HG02763 (cell line): Measurements from ENCODE around the gene DCBLD2.
"Not testable (repeated sequence)": the region's sequence is repeated elsewhere in the genome, so short reads cannot be mapped to it uniquely, and the experiment has no call there.

Experiments
- ATAC-seq: cut with Tn5 transposase; IDR thresholded peaks from one replicate; pipeline ENCODE4 v1.9.1; 2021; ENCODE audit warnings: mild to moderate bottlenecking, moderate library complexity; ENCODE audit not compliant: unreplicated experiment

DCBLD2 gene

GRCh38 chr3:98893740-98894139 lies 7.8 kb downstream of the DCBLD2 start:
- no peak for ATAC-seq

- ATAC-seq, result no peak
Observed at GRCh38 chr3:98892263-98892662, 9.2 kb downstream of the DCBLD2 start.

GRCh38 chr3:98890965-98891910 lies 10.3 kb downstream of the DCBLD2 start:
- ATAC-seq, result no peak

- no peak for ATAC-seq
Observed at GRCh38 chr3:98890181-98890835, 11.2 kb downstream of the DCBLD2 start.

GRCh38 chr3:98887684-98888083 lies 13.8 kb downstream of the DCBLD2 start:
- no peak for ATAC-seq

GRCh38 chr3:98886525-98886924 lies 15.0 kb downstream of the DCBLD2 start:
- ATAC-seq, result no peak

- ATAC-seq, result no peak
Observed at GRCh38 chr3:98885851-98886250, 15.6 kb downstream of the DCBLD2 start.

GRCh38 chr3:98884675-98885371 lies 16.7 kb downstream of the DCBLD2 start:
- no peak for ATAC-seq

GRCh38 chr3:98882614-98883333 lies 18.7 kb downstream of the DCBLD2 start:
- ATAC-seq, result not testable (repeated sequence)

- ATAC-seq, result no peak
Observed at GRCh38 chr3:98877132-98877531, 24.4 kb downstream of the DCBLD2 start.

GRCh38 chr3:98875535-98875934 lies 26.0 kb downstream of the DCBLD2 start:
- ATAC-seq, result no peak

GRCh38 chr3:98874602-98875249 lies 26.8 kb downstream of the DCBLD2 start:
- ATAC-seq, result no peak

GRCh38 chr3:98869391-98869790 lies 32.1 kb downstream of the DCBLD2 start:
- ATAC-seq, result no peak

GRCh38 chr3:98857971-98858370 lies 43.5 kb downstream of the DCBLD2 start:
- not testable (repeated sequence) for ATAC-seq

- not testable (repeated sequence) for ATAC-seq
Observed at GRCh38 chr3:98857258-98857657, 44.2 kb downstream of the DCBLD2 start.

GRCh38 chr3:98856724-98857123 lies 44.8 kb downstream of the DCBLD2 start:
- ATAC-seq, result no peak

GRCh38 chr3:98855806-98856400 lies 45.6 kb downstream of the DCBLD2 start:
- no peak for ATAC-seq

GRCh38 chr3:98848108-98848507 lies 53.4 kb downstream of the DCBLD2 start:
- ATAC-seq, result no peak

GRCh38 chr3:98846101-98846500 lies 55.4 kb downstream of the DCBLD2 start:
- no peak for ATAC-seq
